ENCODE measurements around the gene ITSN2. TPM values are rescaled to one million over a fixed set of nuclear protein-coding genes. Genes with fewer than 3 reads are reported as not detected.

Gene ITSN2
- polyA plus RNA-seq, 1 donor (not counting 4 experiments of a cell fraction or from before 2014, with no cell fraction given): 19.7 TPM

DNA sequence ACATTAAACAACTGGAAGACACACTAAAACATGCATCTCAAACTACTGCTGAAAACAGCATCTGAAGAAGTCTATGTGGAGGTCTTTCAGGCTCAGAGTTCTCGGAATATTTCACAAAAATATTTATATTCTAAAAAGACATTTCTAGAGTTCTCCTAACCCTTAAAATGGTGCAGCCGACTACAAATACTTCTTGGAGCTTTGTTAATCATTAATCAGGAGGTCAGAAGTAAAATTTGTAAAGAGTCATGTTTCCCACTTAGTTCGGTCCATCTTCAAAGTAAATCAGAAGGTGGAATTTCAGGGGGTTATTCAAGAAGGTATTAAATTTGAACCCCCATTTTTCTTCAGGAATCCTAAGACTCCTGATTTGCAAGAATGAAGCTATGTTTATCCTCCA is 112.7 kb downstream of the ITSN2 start:
- no peaks in the 10 kb centered on the region for H3K27me3 ChIP-seq (ENCODE audit: control insufficient read depth, extremely low read depth, insufficient read depth, low read length)
- H3K79me2 ChIP-seq (ENCODE audit: control insufficient read depth, insufficient read depth, low read length): no peaks in the 10 kb centered on the region
- no peak overlapping the region for H3K4me2 ChIP-seq (ENCODE audit: control insufficient read depth, extremely low read depth, insufficient read depth, low read depth, low read length)
- TF ChIP-seq CTCF (optimal IDR thresholded peaks at IDR 0.05 in 1 of 3, IDR thresholded peaks at IDR 0.05 in 1 of 3, conservative IDR thresholded peaks at IDR 0.05 in 1 of 3; ENCODE audit: extremely low read depth in 1 of 3, insufficient read depth in 2 of 3, low read length in 3 of 3) (no peak), EZH2 (IDR thresholded peaks at IDR 0.05; ENCODE audit: low read length) (no peak)
- H3K9me3 ChIP-seq (ENCODE audit: control insufficient read depth, low read depth, low read length): no peaks in the 10 kb centered on the region
- H3K9ac ChIP-seq (ENCODE audit: control insufficient read depth, extremely low read depth, insufficient read depth, low read length): no peak overlapping the region
- no peaks in the 10 kb centered on the region for H3K4me1 ChIP-seq (ENCODE audit: control insufficient read depth, extremely low read depth, insufficient read depth, low read length)
- dilution Hi-C loops (cut with MboI; ENCODE audit: extremely low pct_ligation_motif_present, low sequenced_read_pairs): no loop called here
- no peaks in the 10 kb centered on the region for H3K9me1 ChIP-seq (ENCODE audit: control insufficient read depth, extremely low read depth, insufficient read depth, low read length)
- DNase-seq (ENCODE audit: low read depth, low spot score): no peak
- no peak for FAIRE-seq
- peaks cover 0 to 9% of the 10 kb centered on the region in 2 experiments for H3K36me3 ChIP-seq (ENCODE audit: control insufficient read depth in 2 of 2, extremely low read depth in 1 of 2, insufficient read depth in 2 of 2, low read length in 2 of 2)
- H3K27ac ChIP-seq (ENCODE audit: control insufficient read depth, insufficient read depth, low read length): no peak overlapping the region
- H4K20me1 ChIP-seq (ENCODE audit: control insufficient read depth, extremely low read depth, insufficient read depth, low read length): no peaks in the 10 kb centered on the region
- H2AFZ ChIP-seq (ENCODE audit: control insufficient read depth, low read length): no peak overlapping the region
- H3K4me3 ChIP-seq (ENCODE audit: control insufficient read depth in 2 of 3, extremely low read depth in 1 of 3, insufficient read depth in 2 of 3, low read depth in 1 of 3, low read length in 3 of 3): no peak overlapping the region

- no peak for FAIRE-seq
- TF ChIP-seq EZH2 (IDR thresholded peaks at IDR 0.05; ENCODE audit: low read length): no peak
- TF ChIP-seq CTCF (optimal IDR thresholded peaks at IDR 0.05 in 1 of 3, IDR thresholded peaks at IDR 0.05 in 1 of 3, conservative IDR thresholded peaks at IDR 0.05 in 1 of 3; ENCODE audit: extremely low read depth in 1 of 3, insufficient read depth in 2 of 3, low read length in 3 of 3): no peak
- H3K4me3 ChIP-seq (ENCODE audit: control insufficient read depth in 2 of 3, extremely low read depth in 1 of 3, insufficient read depth in 2 of 3, low read depth in 1 of 3, low read length in 3 of 3): no peak overlapping the region
- no peaks in the 10 kb centered on the region for H3K4me1 ChIP-seq (ENCODE audit: control insufficient read depth, extremely low read depth, insufficient read depth, low read length)
- H3K9me3 ChIP-seq (ENCODE audit: control insufficient read depth, low read depth, low read length): no peaks in the 10 kb centered on the region
- H3K27ac ChIP-seq (ENCODE audit: control insufficient read depth, insufficient read depth, low read length): no peak overlapping the region
- H3K79me2 ChIP-seq (ENCODE audit: control insufficient read depth, insufficient read depth, low read length): no peaks in the 10 kb centered on the region
- no peaks in the 10 kb centered on the region for H4K20me1 ChIP-seq (ENCODE audit: control insufficient read depth, extremely low read depth, insufficient read depth, low read length)
- H3K4me2 ChIP-seq (ENCODE audit: control insufficient read depth, extremely low read depth, insufficient read depth, low read depth, low read length): no peak overlapping the region
- DNase-seq (ENCODE audit: low read depth, low spot score): no peak
- H3K9me1 ChIP-seq (ENCODE audit: control insufficient read depth, extremely low read depth, insufficient read depth, low read length): no peaks in the 10 kb centered on the region
- H3K36me3 ChIP-seq (ENCODE audit: control insufficient read depth in 2 of 2, extremely low read depth in 1 of 2, insufficient read depth in 2 of 2, low read length in 2 of 2): peaks cover 0 to 7% of the 10 kb centered on the region in 2 experiments
- no peak overlapping the region for H3K9ac ChIP-seq (ENCODE audit: control insufficient read depth, extremely low read depth, insufficient read depth, low read length)
- H3K27me3 ChIP-seq (ENCODE audit: control insufficient read depth, extremely low read depth, insufficient read depth, low read length): no peaks in the 10 kb centered on the region
- no peak overlapping the region for H2AFZ ChIP-seq (ENCODE audit: control insufficient read depth, low read length)
- dilution Hi-C loops (cut with MboI; ENCODE audit: extremely low pct_ligation_motif_present, low sequenced_read_pairs): no loop called here
Measured at GRCh38 chr2:24247164-24247563, 113.2 kb downstream of the ITSN2 start.

Measured in keratinocyte (primary cell).